ENCODE measurements around the gene ARHGEF9. TPM values are rescaled to one million over a fixed set of nuclear protein-coding genes. Genes with fewer than 3 reads are reported as not detected.
A peak's percentile ranks its signal among the peaks of the same experiment; 100 is the strongest.
"Not testable (repeated sequence)": the region's sequence is repeated elsewhere in the genome, so short reads cannot be mapped to it uniquely, and the experiment has no call there.

The ARHGEF9 gene
- total RNA-seq (10 to 100 TPM; 19.1 to 19.5 TPM), total RNA-seq (3.8 to 45.6 (median 18.6) reads per million in 172 experiments)
- polyA plus RNA-seq (2013, experiment 1 of 2) = 11.6 TPM
- 12.9 TPM for polyA plus RNA-seq (2013, experiment 2 of 2)

DNA sequence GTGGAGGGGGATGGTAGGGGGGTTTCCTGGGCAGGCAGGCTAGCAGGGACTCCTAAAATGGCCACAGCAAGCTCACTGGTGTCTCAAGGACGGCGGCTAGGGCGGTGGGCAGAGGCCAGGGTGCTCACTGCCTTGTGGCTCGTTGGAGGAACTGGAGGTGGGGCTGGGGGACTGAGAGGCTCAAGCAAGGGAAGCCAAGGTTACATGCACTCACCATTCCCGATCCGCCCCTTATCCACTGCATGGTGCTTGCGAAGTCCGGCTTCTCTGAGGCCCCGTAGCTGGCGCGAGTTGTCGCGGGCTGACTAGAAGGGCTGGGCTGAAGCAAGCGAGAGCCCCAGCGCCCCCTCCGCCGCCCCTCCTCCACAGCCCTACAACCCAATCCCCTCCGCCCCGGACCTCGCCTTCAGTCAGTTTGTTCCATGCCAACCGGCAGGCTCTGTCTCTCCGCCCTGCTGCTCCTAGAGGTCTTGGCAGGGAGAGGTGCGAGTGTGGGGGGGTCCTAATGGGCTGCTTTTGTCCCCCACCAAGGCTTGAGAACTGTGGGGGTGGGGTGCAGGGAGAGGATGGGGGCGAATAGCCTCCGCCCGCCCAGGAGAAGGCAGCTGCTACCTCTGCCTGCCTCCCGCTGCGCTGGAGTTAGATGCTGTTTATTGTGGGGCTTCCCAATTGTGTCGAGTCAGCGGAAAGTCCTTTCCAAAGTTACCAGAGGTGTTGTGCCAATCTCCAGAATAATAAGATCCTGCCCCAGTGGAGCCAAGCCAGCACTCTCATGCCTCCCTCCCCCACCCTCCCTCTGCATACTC, at the start of gene ARHGEF9:
Gene ARHGEF9, minus strand, starts transcription at position 313 of the 806 bp plus-strand sequence. Its CDS starts 69 bp downstream, at position 244.
- H3K36me3 ChIP-seq (ENCODE audit: insufficient read depth, low read length) = no peaks in the 10 kb centered on the region
- DNase-seq = peak in 1 of 14 experiments; percentile 4
- Mint-ChIP-seq H3K27ac (no peak within 1 kb of the TSS), H3K36me3 (ENCODE audit: low read depth) (no peaks in the 10 kb centered on the region), H3K9me3 (no peaks in the 10 kb centered on the region), H3K4me3 (peak within 1 kb of the TSS; percentile 54), H3K4me1 (ENCODE audit: low read depth) (peaks cover 4% of the 10 kb centered on the region), H3K27me3 (no peaks in the 10 kb centered on the region)
- TF ChIP-seq, protein P1, sequence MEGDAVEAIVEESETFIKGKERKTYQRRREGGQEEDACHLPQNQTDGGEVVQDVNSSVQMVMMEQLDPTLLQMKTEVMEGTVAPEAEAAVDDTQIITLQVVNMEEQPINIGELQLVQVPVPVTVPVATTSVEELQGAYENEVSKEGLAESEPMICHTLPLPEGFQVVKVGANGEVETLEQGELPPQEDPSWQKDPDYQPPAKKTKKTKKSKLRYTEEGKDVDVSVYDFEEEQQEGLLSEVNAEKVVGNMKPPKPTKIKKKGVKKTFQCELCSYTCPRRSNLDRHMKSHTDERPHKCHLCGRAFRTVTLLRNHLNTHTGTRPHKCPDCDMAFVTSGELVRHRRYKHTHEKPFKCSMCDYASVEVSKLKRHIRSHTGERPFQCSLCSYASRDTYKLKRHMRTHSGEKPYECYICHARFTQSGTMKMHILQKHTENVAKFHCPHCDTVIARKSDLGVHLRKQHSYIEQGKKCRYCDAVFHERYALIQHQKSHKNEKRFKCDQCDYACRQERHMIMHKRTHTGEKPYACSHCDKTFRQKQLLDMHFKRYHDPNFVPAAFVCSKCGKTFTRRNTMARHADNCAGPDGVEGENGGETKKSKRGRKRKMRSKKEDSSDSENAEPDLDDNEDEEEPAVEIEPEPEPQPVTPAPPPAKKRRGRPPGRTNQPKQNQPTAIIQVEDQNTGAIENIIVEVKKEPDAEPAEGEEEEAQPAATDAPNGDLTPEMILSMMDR (IDR thresholded peaks at IDR 0.05) = no peak
- ChIA-PET POLR2A (interaction anchor here (1.3 kb wide), 1 partner anchor 31 kb away, joined by 3 read pairs; a partner anchor contains a TSS), CTCF (no interaction called here)
- H3K4me3 ChIP-seq (ENCODE audit: low read length) = peak within 1 kb of the TSS; percentile 38
- no peak within 1 kb of the TSS for H3K27ac ChIP-seq (ENCODE audit: low read depth in 1 of 2, low read length in 2 of 2)
- H3K27me3 ChIP-seq (ENCODE audit: control insufficient read depth in 1 of 2, insufficient read depth in 2 of 2, low read length in 2 of 2) = peaks cover 0 to 4% of the 10 kb centered on the region in 2 experiments
- no peak for ATAC-seq (ENCODE audit: poor library complexity)
- peaks cover 10% of the 10 kb centered on the region for H3K4me1 ChIP-seq (ENCODE audit: insufficient read depth, low read length)
- no peaks in the 10 kb centered on the region for H3K9me3 ChIP-seq (ENCODE audit: control insufficient read depth in 1 of 2, insufficient read depth in 1 of 2, low read length in 2 of 2)
- intact Hi-C loops (cut with DNase I, micrococcal nuclease) = no loop called here

DNA sequence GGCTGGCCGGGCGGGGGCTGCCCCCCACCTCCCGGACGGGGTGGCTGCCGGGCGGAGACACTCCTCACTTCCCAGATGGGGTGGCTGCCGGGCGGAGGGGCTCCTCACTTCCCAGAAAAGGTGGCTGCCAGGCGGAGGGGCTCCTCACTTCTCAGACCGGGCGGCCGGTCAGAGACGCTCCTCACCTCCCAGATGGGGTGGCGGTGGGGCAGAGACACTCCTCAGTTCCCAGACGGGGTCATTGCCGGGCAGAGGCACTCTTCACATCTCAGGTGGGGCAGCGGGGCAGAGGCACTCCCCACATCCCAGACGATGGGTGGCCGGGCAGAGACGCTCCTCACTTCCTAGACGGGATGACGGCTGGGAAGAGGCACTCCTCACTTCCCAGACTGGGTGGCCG, 40.4 kb upstream of the ARHGEF9 start:
- H3K36me3 Mint-ChIP-seq (ENCODE audit: low read depth); ATAC-seq (ENCODE audit: poor library complexity); H3K27ac ChIP-seq (ENCODE audit: low read depth in 1 of 2, low read length in 2 of 2); H3K4me1 Mint-ChIP-seq (ENCODE audit: low read depth); H3K27ac Mint-ChIP-seq; intact Hi-C loops (cut with DNase I, micrococcal nuclease); H3K9me3 Mint-ChIP-seq; H3K4me3 ChIP-seq (ENCODE audit: low read length); H3K4me3 Mint-ChIP-seq; POLR2A ChIA-PET; H3K27me3 ChIP-seq (ENCODE audit: control insufficient read depth in 1 of 2, insufficient read depth in 2 of 2, low read length in 2 of 2); CTCF ChIA-PET; H3K36me3 ChIP-seq (ENCODE audit: insufficient read depth, low read length); H3K27me3 Mint-ChIP-seq; H3K4me1 ChIP-seq (ENCODE audit: insufficient read depth, low read length); DNase-seq: not testable (repeated sequence)
- H3K9me3 ChIP-seq (ENCODE audit: control insufficient read depth in 1 of 2, insufficient read depth in 1 of 2, low read length in 2 of 2) = peaks cover 0 to 12% of the 10 kb centered on the region in 2 experiments

DNA sequence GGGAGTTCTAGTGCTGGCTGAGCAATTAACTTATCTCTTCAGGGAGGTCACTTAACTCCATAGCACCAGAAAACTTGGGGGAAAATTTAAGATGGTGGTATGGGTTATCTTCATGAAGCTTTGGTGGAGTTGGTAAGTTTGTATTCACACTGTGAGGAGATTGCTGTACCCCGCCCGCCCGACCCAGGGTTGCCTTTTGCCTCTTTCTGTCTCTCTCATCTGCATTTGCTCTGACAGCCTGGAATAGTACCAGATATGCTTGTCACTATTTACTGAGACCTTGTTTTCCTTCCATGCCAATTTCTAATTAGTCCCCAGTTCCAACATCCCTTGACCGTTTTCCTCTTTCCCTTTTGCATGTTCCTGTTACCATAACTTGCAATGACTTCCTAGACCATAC, 33.1 kb upstream of the ARHGEF9 start:
- CTCF ChIA-PET = no interaction called here
- POLR2A ChIA-PET = no interaction called here
- ATAC-seq (ENCODE audit: poor library complexity) (no peak), DNase-seq (no peak)
- intact Hi-C loops (cut with DNase I, micrococcal nuclease) = no loop called here
- H3K4me1 ChIP-seq (ENCODE audit: insufficient read depth, low read length) = no peaks in the 10 kb centered on the region
- H3K4me3 ChIP-seq (ENCODE audit: low read length) = no peak overlapping the region
- H3K27me3 ChIP-seq (ENCODE audit: control insufficient read depth in 1 of 2, insufficient read depth in 2 of 2, low read length in 2 of 2) = no peaks in the 10 kb centered on the region
- H3K36me3 Mint-ChIP-seq (ENCODE audit: low read depth) = no peaks in the 10 kb centered on the region
- no peak overlapping the region for H3K4me3 Mint-ChIP-seq
- H3K9me3 Mint-ChIP-seq = peaks cover 3% of the 10 kb centered on the region
- no peaks in the 10 kb centered on the region for H3K27me3 Mint-ChIP-seq
- TF ChIP-seq, protein P1 (IDR thresholded peaks at IDR 0.05) = no peak
- no peaks in the 10 kb centered on the region for H3K36me3 ChIP-seq (ENCODE audit: insufficient read depth, low read length)
- H3K27ac ChIP-seq (ENCODE audit: low read depth in 1 of 2, low read length in 2 of 2) = no peak overlapping the region
- H3K9me3 ChIP-seq (ENCODE audit: control insufficient read depth in 1 of 2, insufficient read depth in 1 of 2, low read length in 2 of 2) = no peaks in the 10 kb centered on the region
- no peaks in the 10 kb centered on the region for H3K4me1 Mint-ChIP-seq (ENCODE audit: low read depth)
- H3K27ac Mint-ChIP-seq = no peak overlapping the region

All from CD4-positive, alpha-beta T cell (primary cell).